Measurements from ENCODE around the gene RBM19.

DNA sequence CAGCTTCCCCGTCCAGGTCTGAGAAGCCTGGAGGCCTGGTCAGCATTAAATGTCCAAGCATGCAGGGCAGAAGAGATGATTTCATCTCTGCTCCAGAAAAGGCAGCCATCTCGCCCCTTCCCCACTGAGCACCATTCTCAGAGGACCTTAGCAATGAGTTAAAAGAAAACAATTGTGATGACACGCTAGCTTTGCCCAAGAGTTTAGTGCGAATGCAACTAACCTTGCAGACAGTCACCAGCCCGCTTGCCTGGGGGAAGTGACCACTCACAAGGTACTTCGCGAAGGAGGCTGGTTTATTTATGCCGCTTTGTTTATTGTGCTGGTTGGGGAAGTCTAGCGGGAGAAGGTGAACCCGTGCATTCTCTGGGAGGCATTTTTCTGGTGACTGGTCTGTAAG is 170.7 kb downstream of the RBM19 start:
- TF ChIP-seq, protein P1, sequence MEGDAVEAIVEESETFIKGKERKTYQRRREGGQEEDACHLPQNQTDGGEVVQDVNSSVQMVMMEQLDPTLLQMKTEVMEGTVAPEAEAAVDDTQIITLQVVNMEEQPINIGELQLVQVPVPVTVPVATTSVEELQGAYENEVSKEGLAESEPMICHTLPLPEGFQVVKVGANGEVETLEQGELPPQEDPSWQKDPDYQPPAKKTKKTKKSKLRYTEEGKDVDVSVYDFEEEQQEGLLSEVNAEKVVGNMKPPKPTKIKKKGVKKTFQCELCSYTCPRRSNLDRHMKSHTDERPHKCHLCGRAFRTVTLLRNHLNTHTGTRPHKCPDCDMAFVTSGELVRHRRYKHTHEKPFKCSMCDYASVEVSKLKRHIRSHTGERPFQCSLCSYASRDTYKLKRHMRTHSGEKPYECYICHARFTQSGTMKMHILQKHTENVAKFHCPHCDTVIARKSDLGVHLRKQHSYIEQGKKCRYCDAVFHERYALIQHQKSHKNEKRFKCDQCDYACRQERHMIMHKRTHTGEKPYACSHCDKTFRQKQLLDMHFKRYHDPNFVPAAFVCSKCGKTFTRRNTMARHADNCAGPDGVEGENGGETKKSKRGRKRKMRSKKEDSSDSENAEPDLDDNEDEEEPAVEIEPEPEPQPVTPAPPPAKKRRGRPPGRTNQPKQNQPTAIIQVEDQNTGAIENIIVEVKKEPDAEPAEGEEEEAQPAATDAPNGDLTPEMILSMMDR (conservative IDR thresholded peaks at IDR 0.05 in 1 of 2, IDR thresholded peaks at IDR 0.05 in 1 of 2; ENCODE audit: extremely low read depth in 1 of 2, insufficient read depth in 1 of 2, low read depth in 1 of 2, low read length in 2 of 2), result no peak
- TF ChIP-seq EZH2 (IDR thresholded peaks at IDR 0.05; ENCODE audit: borderline replicate concordance, low read length), result no peak
